DOHH2 (cell line): ENCODE measurements around the gene SMIM8.
"Not testable (repeated sequence)": the region's sequence is repeated elsewhere in the genome, so short reads cannot be mapped to it uniquely, and the experiment has no call there.

Source experiments
- H3F3A ChIP-seq: fragments of 200-600 bp; sonication (generic), shearing (Covaris generic); 2 replicates; pipeline ENCODE4 v1.6.0; 2016; ENCODE audit warnings: antibody characterized with exemption, mild to moderate bottlenecking; ENCODE audit not compliant: control insufficient read depth, insufficient read depth
- H3K27ac ChIP-seq: fragments of 200-600 bp; sonication (generic); 2 replicates; pipeline ENCODE4 v1.5.1; 2014; ENCODE audit warnings: low read depth, mild to moderate bottlenecking, low read length, moderate library complexity
- H3K27me3 ChIP-seq: fragments of 200-600 bp; sonication (generic); 2 replicates; pipeline ENCODE4 v1.6.1; 2014; ENCODE audit warnings: mild to moderate bottlenecking, low read length, mixed read lengths; ENCODE audit not compliant: control insufficient read depth
- H3K36me3 ChIP-seq: fragments of 200-600 bp; sonication (generic); 2 replicates; pipeline ENCODE4 v1.6.1; 2014; ENCODE audit warnings: mild to moderate bottlenecking, low read length, moderate library complexity, mixed read lengths; ENCODE audit not compliant: control insufficient read depth
- H3K4me1 ChIP-seq: fragments of 200-600 bp; sonication (generic); 2 replicates; pipeline ENCODE4 v1.6.1; 2014; ENCODE audit warnings: mild to moderate bottlenecking, low read length, mixed read lengths; ENCODE audit not compliant: control insufficient read depth
- H3K4me2 ChIP-seq: fragments of 200-600 bp; sonication (generic); 2 replicates; pipeline ENCODE4 v1.6.0; 2014; ENCODE audit warnings: mild to moderate bottlenecking, low read length, moderate library complexity
- H3K4me3 ChIP-seq: fragments of 200-600 bp; sonication (generic); 2 replicates; pipeline ENCODE4 v1.5.1; 2014; ENCODE audit warnings: mild to moderate bottlenecking, low read length, mixed read lengths
- H3K79me2 ChIP-seq: fragments of 200-600 bp; sonication (generic); 2 replicates; pipeline ENCODE4 v1.6.1; 2014; ENCODE audit warnings: mild to moderate bottlenecking, low read length, mixed read lengths; ENCODE audit not compliant: control insufficient read depth
- H3K9me2 ChIP-seq: fragments of 200-600 bp; sonication (generic); replicated peaks from 2 replicates; pipeline ENCODE4 v1.6.1; 2014; ENCODE audit warnings: mild to moderate bottlenecking, low read length, mixed read lengths; ENCODE audit not compliant: control insufficient read depth
- H3K9me3 ChIP-seq: fragments of 200-600 bp; sonication (generic); 2 replicates; pipeline ENCODE4 v1.6.1; 2014; ENCODE audit warnings: antibody characterized with exemption, low read length, mixed read lengths; ENCODE audit not compliant: control insufficient read depth, insufficient read depth
- H4K20me1 ChIP-seq: fragments of 200-600 bp; sonication (generic); 2 replicates; pipeline ENCODE4 v1.6.0; 2014; ENCODE audit warnings: low read depth, mild to moderate bottlenecking, antibody characterized with exemption, low read length, moderate library complexity; ENCODE audit not compliant: control insufficient read depth, insufficient read depth
- EZH2phosphoT487 ChIP-seq: fragments of 200-600 bp; sonication (generic); IDR thresholded peaks from 2 replicates; pipeline ENCODE4 v1.6.1; 2017; ENCODE audit warnings: borderline replicate concordance, mild to moderate bottlenecking, antibody characterized with exemption, low read length, moderate library complexity, mixed read lengths
- TF ChIP-seq, protein P1 (sequence below): fragments of 200-600 bp; sonication (generic); IDR thresholded peaks from one replicate; pipeline ENCODE4 v1.5.1; 2014; ENCODE audit warnings: antibody characterized with exemption, mild to moderate bottlenecking, low read depth, low read length; ENCODE audit not compliant: poor library complexity, severe bottlenecking

The SMIM8 gene

GRCh38 chr6:87293526-87293925 lies 28.9 kb upstream of the SMIM8 start:
- Histone ChIP-seq H3F3A (no peaks in the 10 kb centered on the region), H4K20me1 (no peaks in the 10 kb centered on the region), H3K4me1 (no peaks in the 10 kb centered on the region), H3K27me3 (peaks cover 29% of the 10 kb centered on the region), H3K9me2 (no peaks in the 10 kb centered on the region), H3K27ac (no peak overlapping the region), H3K9me3 (no peaks in the 10 kb centered on the region), H3K4me2 (no peak overlapping the region), H3K4me3 (no peak overlapping the region), H3K79me2 (no peaks in the 10 kb centered on the region), H3K36me3 (no peaks in the 10 kb centered on the region)
- no peak for TF ChIP-seq EZH2phosphoT487
- TF ChIP-seq, protein P1, sequence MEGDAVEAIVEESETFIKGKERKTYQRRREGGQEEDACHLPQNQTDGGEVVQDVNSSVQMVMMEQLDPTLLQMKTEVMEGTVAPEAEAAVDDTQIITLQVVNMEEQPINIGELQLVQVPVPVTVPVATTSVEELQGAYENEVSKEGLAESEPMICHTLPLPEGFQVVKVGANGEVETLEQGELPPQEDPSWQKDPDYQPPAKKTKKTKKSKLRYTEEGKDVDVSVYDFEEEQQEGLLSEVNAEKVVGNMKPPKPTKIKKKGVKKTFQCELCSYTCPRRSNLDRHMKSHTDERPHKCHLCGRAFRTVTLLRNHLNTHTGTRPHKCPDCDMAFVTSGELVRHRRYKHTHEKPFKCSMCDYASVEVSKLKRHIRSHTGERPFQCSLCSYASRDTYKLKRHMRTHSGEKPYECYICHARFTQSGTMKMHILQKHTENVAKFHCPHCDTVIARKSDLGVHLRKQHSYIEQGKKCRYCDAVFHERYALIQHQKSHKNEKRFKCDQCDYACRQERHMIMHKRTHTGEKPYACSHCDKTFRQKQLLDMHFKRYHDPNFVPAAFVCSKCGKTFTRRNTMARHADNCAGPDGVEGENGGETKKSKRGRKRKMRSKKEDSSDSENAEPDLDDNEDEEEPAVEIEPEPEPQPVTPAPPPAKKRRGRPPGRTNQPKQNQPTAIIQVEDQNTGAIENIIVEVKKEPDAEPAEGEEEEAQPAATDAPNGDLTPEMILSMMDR = no peak

- Histone ChIP-seq H3K79me2 (no peaks in the 10 kb centered on the region), H3K27me3 (peaks cover 31% of the 10 kb centered on the region), H3K4me2 (no peak overlapping the region), H3K9me2 (no peaks in the 10 kb centered on the region), H3K4me3 (no peak overlapping the region), H4K20me1 (no peaks in the 10 kb centered on the region), H3F3A (no peaks in the 10 kb centered on the region), H3K9me3 (no peaks in the 10 kb centered on the region), H3K36me3 (no peaks in the 10 kb centered on the region), H3K27ac (no peak overlapping the region), H3K4me1 (no peaks in the 10 kb centered on the region)
- no peak for TF ChIP-seq EZH2phosphoT487
- TF ChIP-seq, protein P1 = no peak
These were observed 25.3 kb upstream of the SMIM8 start for GRCh38 chr6:87297119-87297518.

- not testable (repeated sequence) for H3K9me2 ChIP-seq, H3K9me3 ChIP-seq, H3K4me3 ChIP-seq, H3F3A ChIP-seq, H4K20me1 ChIP-seq, H3K4me1 ChIP-seq, H3K4me2 ChIP-seq, H3K27ac ChIP-seq, H3K36me3 ChIP-seq, H3K79me2 ChIP-seq
- H3K27me3 ChIP-seq = peaks cover 22% of the 10 kb centered on the region
These were observed 21.1 kb upstream of the SMIM8 start for GRCh38 chr6:87301277-87301676.

- H3K4me3 ChIP-seq = no peak overlapping the region
- H3K9me3 ChIP-seq = no peaks in the 10 kb centered on the region
- H3K9me2 ChIP-seq = no peaks in the 10 kb centered on the region
- no peak overlapping the region for H3K27ac ChIP-seq
- H3K79me2 ChIP-seq = no peaks in the 10 kb centered on the region
- H3K4me2 ChIP-seq = no peak overlapping the region
- H3K36me3 ChIP-seq = no peaks in the 10 kb centered on the region
- no peaks in the 10 kb centered on the region for H4K20me1 ChIP-seq
- peaks cover 25% of the 10 kb centered on the region for H3K27me3 ChIP-seq
- H3F3A ChIP-seq = no peaks in the 10 kb centered on the region
- H3K4me1 ChIP-seq = no peaks in the 10 kb centered on the region
- no peak for TF ChIP-seq EZH2phosphoT487
- TF ChIP-seq, protein P1 = no peak
These were observed 13.4 kb upstream of the SMIM8 start for GRCh38 chr6:87308970-87309369.
